NCI-H82 treated with DMSO at 0.1 percent for 48 hours (cell line): ENCODE results near the gene PCED1A.
"Not testable (repeated sequence)": the region's sequence is repeated elsewhere in the genome, so short reads cannot be mapped to it uniquely, and the experiment has no call there.

ENCODE experiments used
- DNase-seq: peaks from one replicate; lab custom pipeline; 2025; ENCODE audit not compliant: unreplicated experiment; lab: John Stamatoyannopoulos, UW

PCED1A gene

GRCh38 chr20:2831206-2831605 is 9.2 kb downstream of the PCED1A start:
- not testable (repeated sequence) for DNase-seq

GRCh38 chr20:2829376-2829775 is 11.1 kb downstream of the PCED1A start:
- DNase-seq, result no peak

- no peak for DNase-seq
Observed at GRCh38 chr20:2826655-2827054, 13.8 kb downstream of the PCED1A start.

- no peak for DNase-seq
Observed at GRCh38 chr20:2825761-2826160, 14.7 kb downstream of the PCED1A start.

- DNase-seq, result no peak
Observed at GRCh38 chr20:2822073-2822472, 18.4 kb downstream of the PCED1A start.

- DNase-seq, result no peak
Observed at GRCh38 chr20:2820896-2821869, 19.3 kb downstream of the PCED1A start.

- no peak for DNase-seq
Observed at GRCh38 chr20:2820084-2820895, 20.2 kb downstream of the PCED1A start.

- DNase-seq, result no peak
Observed at GRCh38 chr20:2817891-2818595, 22.4 kb downstream of the PCED1A start.

GRCh38 chr20:2817341-2817726 is 23.1 kb downstream of the PCED1A start:
- DNase-seq, result no peak

- no peak for DNase-seq
Observed at GRCh38 chr20:2816583-2817340, 23.7 kb downstream of the PCED1A start.

- DNase-seq, result no peak
Observed at GRCh38 chr20:2816030-2816582, 24.3 kb downstream of the PCED1A start, which contains the start of gene TMEM239. Gene TMEM239 (plus strand): TSS chr20:2816364. CDS start chr20:2816555, 191 bp downstream.

- DNase-seq, result no peak
Observed at GRCh38 chr20:2815242-2815900, 25.1 kb downstream of the PCED1A start.

- peak; percentile 95 for DNase-seq
Observed at GRCh38 chr20:2814587-2815051, 25.8 kb downstream of the PCED1A start, which contains the start of gene C20orf141. Gene C20orf141 (plus strand): TSS chr20:2814987. CDS start chr20:2815185, 198 bp downstream.

GRCh38 chr20:2814076-2814475 is 26.4 kb downstream of the PCED1A start:
- DNase-seq, result peak; percentile 37

GRCh38 chr20:2812189-2812588 is 28.3 kb downstream of the PCED1A start:
- no peak for DNase-seq

- no peak for DNase-seq
Observed at GRCh38 chr20:2809690-2810089, 30.8 kb downstream of the PCED1A start.

- not testable (repeated sequence) for DNase-seq
Observed at GRCh38 chr20:2807929-2808328, 32.5 kb downstream of the PCED1A start.

- no peak for DNase-seq
Observed at GRCh38 chr20:2807019-2807418, 33.4 kb downstream of the PCED1A start.

GRCh38 chr20:2806351-2806701 is 34.1 kb downstream of the PCED1A start:
- no peak for DNase-seq
